NCI-H187 (cell line): ENCODE measurements around the gene MOG.
A peak's percentile ranks its signal among the peaks of the same experiment; 100 is the strongest.

Experiments used
- DNase-seq, 2 experiments: peaks; one replicate each; lab custom pipeline; 2025; lab: John Stamatoyannopoulos, UW

MOG gene

GRCh38 chr6:29656798-29657197 is at the start of gene MOG:
Gene MOG (plus strand): TSS chr6:29657092. CDS start chr6:29657210, 118 bp downstream.
- no peak for DNase-seq

- DNase-seq = no peak
These were observed 48.8 kb upstream of the MOG start for GRCh38 chr6:29608131-29608530.

- no peak for DNase-seq
These were observed 46.4 kb upstream of the MOG start for GRCh38 chr6:29610540-29610939.

GRCh38 chr6:29611426-29611825 is 45.5 kb upstream of the MOG start:
- no peak for DNase-seq

- no peak for DNase-seq
These were observed 38.9 kb upstream of the MOG start for GRCh38 chr6:29617782-29618554.

- DNase-seq = no peak
These were observed 37.2 kb upstream of the MOG start for GRCh38 chr6:29619578-29620160.

GRCh38 chr6:29620630-29621029 is 36.3 kb upstream of the MOG start:
- DNase-seq = no peak

GRCh38 chr6:29624520-29624961 is 32.4 kb upstream of the MOG start:
- DNase-seq = no peak

- no peak for DNase-seq
These were observed 31.5 kb upstream of the MOG start for GRCh38 chr6:29625337-29625930.

- DNase-seq = no peak
These were observed 29.7 kb upstream of the MOG start for GRCh38 chr6:29626948-29627754.

GRCh38 chr6:29627755-29628418 is 29.0 kb upstream of the MOG start:
- DNase-seq = no peak

- peak in 1 of 2 experiments; percentile 34 for DNase-seq
These were observed 28.2 kb upstream of the MOG start for GRCh38 chr6:29628419-29629281.

- DNase-seq = no peak
These were observed 27.3 kb upstream of the MOG start for GRCh38 chr6:29629571-29629970.

- DNase-seq = no peak
These were observed 26.6 kb upstream of the MOG start for GRCh38 chr6:29630315-29630714.

GRCh38 chr6:29631209-29631810 is 25.6 kb upstream of the MOG start:
- DNase-seq = no peak

GRCh38 chr6:29631860-29632731 is 24.8 kb upstream of the MOG start:
- no peak for DNase-seq

GRCh38 chr6:29632789-29633533 is 23.9 kb upstream of the MOG start, which contains the start of gene GABBR1:
Gene GABBR1 (minus strand): TSS chr6:29633183. CDS start chr6:29632385, 798 bp downstream.
- peak; percentile 25 to 67 for DNase-seq

- DNase-seq = no peak
These were observed 23.4 kb upstream of the MOG start for GRCh38 chr6:29633534-29633905.

- DNase-seq = no peak
These were observed 19.6 kb upstream of the MOG start for GRCh38 chr6:29637247-29637646.
